Measurements from ENCODE around the gene WDR87.

The WDR87 gene

DNA sequence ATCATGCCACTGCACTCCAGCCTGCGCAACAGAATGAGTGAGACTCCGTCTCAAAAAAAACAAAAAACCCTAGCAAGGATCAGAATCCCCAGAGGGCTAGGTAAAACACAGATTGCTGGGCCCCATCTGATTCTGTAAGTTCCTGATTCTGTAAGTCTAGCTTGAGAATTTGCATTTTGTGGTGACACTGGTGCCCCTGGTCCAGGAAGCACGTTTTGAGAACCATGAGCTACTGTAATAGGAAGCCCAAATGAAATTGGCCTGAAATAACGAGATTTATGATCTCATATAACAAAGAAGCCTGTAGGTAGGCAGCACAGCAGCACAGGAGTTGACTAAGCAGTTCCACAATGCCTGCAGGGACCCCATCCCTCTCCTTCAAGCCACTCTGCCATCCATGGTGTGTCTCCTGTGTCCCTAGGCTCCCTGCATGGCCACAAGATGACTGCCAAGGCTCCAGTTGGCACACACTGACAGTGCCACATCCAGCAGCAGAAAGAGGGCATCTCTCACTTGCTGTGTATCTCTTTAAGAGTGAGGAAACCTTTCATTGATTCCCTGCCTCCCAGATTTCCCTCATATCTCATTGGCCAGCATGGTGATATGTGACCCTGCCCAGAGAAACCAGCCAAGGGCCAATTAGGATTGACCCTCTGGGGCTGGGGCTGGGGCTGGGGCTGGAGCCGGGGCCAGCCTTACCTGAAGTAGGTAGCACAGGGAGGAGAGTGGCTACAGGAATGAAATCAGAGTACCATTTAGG lies 22.3 kb upstream of the WDR87 start:
- DNase-seq = no peak
- Histone ChIP-seq H3K9me3 (ENCODE audit: insufficient read depth, low read length, severe bottlenecking) (no peaks in the 10 kb centered on the region), H3K79me2 (ENCODE audit: insufficient read depth, low read length) (peaks cover 4% of the 10 kb centered on the region; the same call in 1 of the 2 replicates), H3K36me3 (ENCODE audit: insufficient read depth, low read length) (no peaks in the 10 kb centered on the region), H3K4me3 (ENCODE audit: low read depth in 1 of 2, low read length in 2 of 2) (no peak overlapping the region), H3K9ac (ENCODE audit: low read depth, low read length) (no peak overlapping the region), H3K27me3 (ENCODE audit: insufficient read depth, low read length, poor library complexity) (no peaks in the 10 kb centered on the region), H3K4me2 (ENCODE audit: insufficient read depth, low read length) (no peak overlapping the region), H3K27ac (ENCODE audit: low read length) (no peak overlapping the region), H3K4me1 (ENCODE audit: insufficient read depth, low read length) (no peaks in the 10 kb centered on the region), H4K20me1 (ENCODE audit: insufficient read depth, low read length) (peaks cover 10% of the 10 kb centered on the region; the same call in 1 of the 2 replicates), H2AFZ (ENCODE audit: low read depth, low read length) (no peak overlapping the region)
- no peak for TF ChIP-seq EZH2 (IDR thresholded peaks at IDR 0.05; ENCODE audit: borderline replicate concordance, low read depth, low read length, severe bottlenecking)
- TF ChIP-seq, protein P1, sequence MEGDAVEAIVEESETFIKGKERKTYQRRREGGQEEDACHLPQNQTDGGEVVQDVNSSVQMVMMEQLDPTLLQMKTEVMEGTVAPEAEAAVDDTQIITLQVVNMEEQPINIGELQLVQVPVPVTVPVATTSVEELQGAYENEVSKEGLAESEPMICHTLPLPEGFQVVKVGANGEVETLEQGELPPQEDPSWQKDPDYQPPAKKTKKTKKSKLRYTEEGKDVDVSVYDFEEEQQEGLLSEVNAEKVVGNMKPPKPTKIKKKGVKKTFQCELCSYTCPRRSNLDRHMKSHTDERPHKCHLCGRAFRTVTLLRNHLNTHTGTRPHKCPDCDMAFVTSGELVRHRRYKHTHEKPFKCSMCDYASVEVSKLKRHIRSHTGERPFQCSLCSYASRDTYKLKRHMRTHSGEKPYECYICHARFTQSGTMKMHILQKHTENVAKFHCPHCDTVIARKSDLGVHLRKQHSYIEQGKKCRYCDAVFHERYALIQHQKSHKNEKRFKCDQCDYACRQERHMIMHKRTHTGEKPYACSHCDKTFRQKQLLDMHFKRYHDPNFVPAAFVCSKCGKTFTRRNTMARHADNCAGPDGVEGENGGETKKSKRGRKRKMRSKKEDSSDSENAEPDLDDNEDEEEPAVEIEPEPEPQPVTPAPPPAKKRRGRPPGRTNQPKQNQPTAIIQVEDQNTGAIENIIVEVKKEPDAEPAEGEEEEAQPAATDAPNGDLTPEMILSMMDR (IDR thresholded peaks at IDR 0.05; ENCODE audit: borderline replicate concordance, extremely low read depth, low read length, poor library complexity, severe bottlenecking) = no peak
- ATAC-seq (ENCODE audit: insufficient read depth, low read depth) = no peak

DNA sequence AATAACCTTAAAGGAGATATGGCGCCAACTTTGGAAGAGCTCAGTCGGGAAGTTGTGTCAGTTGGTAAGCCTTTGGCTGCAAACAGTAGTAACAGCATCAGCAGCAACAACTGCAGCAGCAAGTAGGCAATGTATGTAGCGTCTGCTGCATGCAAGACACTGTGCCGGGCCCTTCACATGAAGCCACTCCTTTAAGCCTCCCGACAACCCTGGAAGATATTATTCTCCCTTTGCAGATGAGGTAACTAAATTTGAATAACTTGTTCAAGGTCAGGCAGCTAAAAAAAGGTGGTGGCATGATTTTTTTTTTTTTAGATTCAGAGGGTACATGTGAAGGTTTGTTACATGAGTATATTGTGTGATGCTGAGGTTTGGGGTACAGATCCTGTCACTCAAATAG lies 20.3 kb upstream of the WDR87 start:
- H3K4me1 ChIP-seq (ENCODE audit: insufficient read depth, low read length) = no peaks in the 10 kb centered on the region
- no peaks in the 10 kb centered on the region for H3K9me3 ChIP-seq (ENCODE audit: insufficient read depth, low read length, severe bottlenecking)
- H2AFZ ChIP-seq (ENCODE audit: low read depth, low read length) = no peak overlapping the region
- H3K9ac ChIP-seq (ENCODE audit: low read depth, low read length) = no peak overlapping the region
- no peaks in the 10 kb centered on the region for H3K36me3 ChIP-seq (ENCODE audit: insufficient read depth, low read length)
- H3K27ac ChIP-seq (ENCODE audit: low read length) = no peak overlapping the region
- no peaks in the 10 kb centered on the region for H3K27me3 ChIP-seq (ENCODE audit: insufficient read depth, low read length, poor library complexity)
- H3K4me3 ChIP-seq (ENCODE audit: low read depth in 1 of 2, low read length in 2 of 2) = no peak overlapping the region
- peaks cover 5% of the 10 kb centered on the region; the same call in 1 of the 2 replicates for H3K79me2 ChIP-seq (ENCODE audit: insufficient read depth, low read length)
- ATAC-seq (ENCODE audit: insufficient read depth, low read depth) (no peak), DNase-seq (no peak)
- TF ChIP-seq, protein P1 (IDR thresholded peaks at IDR 0.05; ENCODE audit: borderline replicate concordance, extremely low read depth, low read length, poor library complexity, severe bottlenecking) = no peak
- TF ChIP-seq EZH2 (IDR thresholded peaks at IDR 0.05; ENCODE audit: borderline replicate concordance, low read depth, low read length, severe bottlenecking) = no peak
- H4K20me1 ChIP-seq (ENCODE audit: insufficient read depth, low read length) = peaks cover 6% of the 10 kb centered on the region; the same call in 1 of the 2 replicates
- H3K4me2 ChIP-seq (ENCODE audit: insufficient read depth, low read length) = no peak overlapping the region

DNA sequence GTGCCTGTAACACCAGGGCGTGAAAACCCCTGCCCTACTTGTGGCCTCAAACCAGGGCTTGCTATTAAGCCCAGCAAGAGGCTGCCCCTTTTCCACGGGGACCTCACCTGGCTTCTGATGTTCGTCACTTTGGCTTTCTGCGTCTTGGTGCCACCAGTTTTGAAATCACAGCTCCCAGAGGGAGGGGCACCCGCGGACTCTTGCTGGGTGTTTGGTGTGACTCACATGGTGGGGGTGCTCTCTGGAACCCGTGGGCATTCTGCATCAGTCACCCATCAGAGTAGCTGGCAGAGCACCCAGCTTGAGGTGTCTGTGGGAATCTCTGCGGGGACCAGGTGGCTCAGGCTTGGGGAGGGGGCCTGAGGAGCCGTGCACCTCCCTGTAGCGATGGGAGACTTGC lies 19.9 kb upstream of the WDR87 start:
- Histone ChIP-seq H3K27me3 (ENCODE audit: insufficient read depth, low read length, poor library complexity) (no peaks in the 10 kb centered on the region), H3K4me2 (ENCODE audit: insufficient read depth, low read length) (no peak overlapping the region), H2AFZ (ENCODE audit: low read depth, low read length) (no peak overlapping the region), H3K4me3 (ENCODE audit: low read depth in 1 of 2, low read length in 2 of 2) (no peak overlapping the region), H3K4me1 (ENCODE audit: insufficient read depth, low read length) (no peaks in the 10 kb centered on the region), H3K79me2 (ENCODE audit: insufficient read depth, low read length) (peaks cover 5% of the 10 kb centered on the region; the same call in 1 of the 2 replicates), H3K9me3 (ENCODE audit: insufficient read depth, low read length, severe bottlenecking) (no peaks in the 10 kb centered on the region), H4K20me1 (ENCODE audit: insufficient read depth, low read length) (peaks cover 6% of the 10 kb centered on the region; the same call in 1 of the 2 replicates), H3K36me3 (ENCODE audit: insufficient read depth, low read length) (no peaks in the 10 kb centered on the region), H3K27ac (ENCODE audit: low read length) (no peak overlapping the region), H3K9ac (ENCODE audit: low read depth, low read length) (no peak overlapping the region)
- ATAC-seq (ENCODE audit: insufficient read depth, low read depth) = no peak
- TF ChIP-seq, protein P1 (IDR thresholded peaks at IDR 0.05; ENCODE audit: borderline replicate concordance, extremely low read depth, low read length, poor library complexity, severe bottlenecking) = no peak
- TF ChIP-seq EZH2 (IDR thresholded peaks at IDR 0.05; ENCODE audit: borderline replicate concordance, low read depth, low read length, severe bottlenecking) = no peak
- DNase-seq = no peak
